SK-N-MC (cell line): ENCODE data around the gene FGF12.

ENCODE experiments used
- EZH2 ChIP-seq: fragments of 200-600 bp; sonication (generic); IDR thresholded peaks from one replicate; pipeline ENCODE4 v1.6.1; 2017; ENCODE audit warnings: antibody characterized with exemption
- FOXP2 ChIP-seq: optimal IDR thresholded peaks from 2 replicates; pipeline ENCODE3; 2011; ENCODE audit warnings: mild to moderate bottlenecking, moderate library complexity; ENCODE audit not compliant: insufficient read depth; ENCODE audit errors: extremely low read length, control extremely low read depth
- POLR2AphosphoS5 ChIP-seq: IDR thresholded peaks from 2 replicates; pipeline ENCODE4 v1.6.1; 2012; ENCODE audit warnings: mild to moderate bottlenecking, low read depth, low read length, borderline replicate concordance

GRCh38 chr3:192501401-192501800, 225.9 kb downstream of the FGF12 start:
- no peak for TF ChIP-seq EZH2
- TF ChIP-seq FOXP2 = no peak
- no peak for TF ChIP-seq POLR2AphosphoS5
